RWPE1 (cell line): ENCODE results near the gene GARRE1.

Experiments used
- CTCF ChIA-PET: fragments of 350-600 bp; sonication (Branson Sonifier 250); formaldehyde crosslinking; extraction: SDS; loops from one replicate; lab custom pipeline; 2021; lab: Yijun Ruan, JAX
- POLR2A ChIA-PET: fragments of 400-600 bp; formaldehyde crosslinking; extraction: SDS; loops from one replicate; lab custom pipeline; 2020; ENCODE audit warnings: antibody characterized with exemption; ENCODE audit not compliant: low non-redundant PET; lab: Yijun Ruan, JAX
- DNase-seq: peaks from one replicate; pipeline ENCODE4 v3.0.0; 2012; ENCODE audit warnings: low spot score
- H3K27ac ChIP-seq: fragments of 450-650 bp; 2 replicates; pipeline ENCODE4 v1.5.1; 2017
- CTCF ChIP-seq: fragments of 450-650 bp; conservative IDR thresholded peaks from 2 replicates; pipeline ENCODE4 v1.5.1; 2017; ENCODE audit warnings: low read depth, mild to moderate bottlenecking

GARRE1 gene

GRCh38 chr19:34229721-34230120 is 24.6 kb upstream of the GARRE1 start:
- CTCF ChIA-PET: interaction anchor here (0.5 to 0.7 kb wide), 3 partner anchors 12 to 96 kb away, joined by 3 to 5 read pairs (median 3); no protein-coding TSS in a partner anchor
- no peak for TF ChIP-seq CTCF
- H3K27ac ChIP-seq: no peak overlapping the region
- no peak for DNase-seq
- POLR2A ChIA-PET: no interaction called here

GRCh38 chr19:34230820-34231219 is 23.5 kb upstream of the GARRE1 start:
- CTCF ChIA-PET: no interaction called here
- no peak for TF ChIP-seq CTCF
- H3K27ac ChIP-seq: no peak overlapping the region
- no peak for DNase-seq
- POLR2A ChIA-PET: no interaction called here

- H3K27ac ChIP-seq: peak overlapping the region; percentile 74
- no peak for TF ChIP-seq CTCF
- no peak for DNase-seq
- POLR2A ChIA-PET: no interaction called here
- CTCF ChIA-PET: interaction anchor here (0.7 kb wide), 1 partner anchor 105 kb away, joined by 4 read pairs; no protein-coding TSS in a partner anchor
These were observed 22.9 kb upstream of the GARRE1 start for GRCh38 chr19:34231439-34231838.

- DNase-seq: peak; percentile 51
- ChIA-PET CTCF (interaction anchor here (0.7 kb wide), 1 partner anchor 101 kb away, joined by 3 read pairs; no protein-coding TSS in a partner anchor), POLR2A (interaction anchor here (0.6 kb wide), 1 partner anchor 37 kb away, joined by 6 read pairs; no protein-coding TSS in a partner anchor)
- TF ChIP-seq CTCF: no peak
- H3K27ac ChIP-seq: peak overlapping the region; percentile 74
These were observed 21.5 kb upstream of the GARRE1 start for GRCh38 chr19:34232566-34233481.

- DNase-seq: no peak
- TF ChIP-seq CTCF: no peak
- no peak overlapping the region for H3K27ac ChIP-seq
- CTCF ChIA-PET: no interaction called here
- POLR2A ChIA-PET: no interaction called here
These were observed 18.9 kb upstream of the GARRE1 start for GRCh38 chr19:34235425-34235940.

- no peak overlapping the region for H3K27ac ChIP-seq
- POLR2A ChIA-PET: no interaction called here
- DNase-seq: no peak
- TF ChIP-seq CTCF: no peak
- CTCF ChIA-PET: no interaction called here
These were observed 18.0 kb upstream of the GARRE1 start for GRCh38 chr19:34236035-34236987.
